ENCODE measurements around the gene C5orf22. TPM values are rescaled to one million over a fixed set of nuclear protein-coding genes. Genes with fewer than 3 reads are reported as not detected.

Gene C5orf22
- total and polyA plus RNA-seq, 2 of the 13 experiments (the other 11 are each of a cell fraction or from before 2014, with no cell fraction given): 14.0 to 21.5 TPM

DNA sequence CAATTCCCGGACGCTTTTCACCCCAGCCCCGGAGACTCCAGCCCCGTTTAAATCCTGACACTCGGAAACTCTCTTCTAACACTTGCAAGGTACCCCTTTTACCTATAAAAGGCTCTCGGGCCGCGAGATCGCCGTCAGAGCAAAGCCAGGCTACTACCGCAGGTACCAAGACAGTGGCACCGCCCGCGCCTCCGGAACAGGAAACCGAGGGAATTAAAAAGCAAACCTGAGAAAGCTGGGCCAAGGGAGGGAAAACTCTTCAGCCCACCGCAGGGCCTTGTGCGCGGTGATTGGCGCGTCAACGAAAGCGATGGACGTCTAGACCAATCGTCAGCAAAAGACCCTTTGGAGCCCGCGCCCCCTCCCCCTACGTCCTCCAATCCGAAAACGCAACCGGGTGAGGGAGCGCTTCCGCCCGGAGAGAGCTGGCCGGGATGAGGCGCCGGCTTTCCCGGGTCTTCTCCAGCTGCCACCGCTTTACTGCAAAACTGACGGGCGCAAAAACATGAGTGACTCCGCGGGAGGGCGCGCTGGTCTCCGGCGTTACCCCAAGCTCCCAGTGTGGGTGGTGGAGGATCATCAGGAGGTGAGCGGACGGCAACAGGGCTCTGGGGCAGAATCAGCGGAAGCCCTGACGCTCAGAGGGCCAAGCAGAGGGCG is at the start of gene C5orf22, which contains the start of gene DROSHA (continued):
- TF ChIP-seq, protein P1, sequence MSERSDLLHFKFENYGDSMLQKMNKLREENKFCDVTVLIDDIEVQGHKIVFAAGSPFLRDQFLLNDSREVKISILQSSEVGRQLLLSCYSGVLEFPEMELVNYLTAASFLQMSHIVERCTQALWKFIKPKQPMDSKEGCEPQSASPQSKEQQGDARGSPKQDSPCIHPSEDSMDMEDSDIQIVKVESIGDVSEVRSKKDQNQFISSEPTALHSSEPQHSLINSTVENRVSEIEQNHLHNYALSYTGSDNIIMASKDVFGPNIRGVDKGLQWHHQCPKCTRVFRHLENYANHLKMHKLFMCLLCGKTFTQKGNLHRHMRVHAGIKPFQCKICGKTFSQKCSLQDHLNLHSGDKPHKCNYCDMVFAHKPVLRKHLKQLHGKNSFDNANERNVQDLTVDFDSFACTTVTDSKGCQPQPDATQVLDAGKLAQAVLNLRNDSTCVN (CRISPR knock-in tag; IDR thresholded peaks at IDR 0.05; ENCODE audit: borderline replicate concordance): no peak
- TF ChIP-seq FOSL2 (CRISPR knock-in tag; IDR thresholded peaks at IDR 0.05) (0 out of 2 replicates have a peak, but pooled peaks have one; percentile 13), ZNF749 (CRISPR knock-in tag; IDR thresholded peaks at IDR 0.05; ENCODE audit: borderline replicate concordance) (no peak), SNRNP70 (IDR thresholded peaks at IDR 0.05; ENCODE audit: low read depth, low read length) (no peak), ZNF468 (CRISPR knock-in tag; IDR thresholded peaks at IDR 0.05) (no peak), SALL2 (CRISPR knock-in tag; IDR thresholded peaks at IDR 0.05) (no peak), HOXA9 (CRISPR knock-in tag; IDR thresholded peaks at IDR 0.05; ENCODE audit: borderline replicate concordance) (no peak), MEIS2 (CRISPR knock-in tag; IDR thresholded peaks at IDR 0.05) (no peak), NR2F6 (IDR thresholded peaks at IDR 0.05) (no peak), NR2F6 (CRISPR knock-in tag; IDR thresholded peaks at IDR 0.05) (no peak)
- TF ChIP-seq, protein P2, sequence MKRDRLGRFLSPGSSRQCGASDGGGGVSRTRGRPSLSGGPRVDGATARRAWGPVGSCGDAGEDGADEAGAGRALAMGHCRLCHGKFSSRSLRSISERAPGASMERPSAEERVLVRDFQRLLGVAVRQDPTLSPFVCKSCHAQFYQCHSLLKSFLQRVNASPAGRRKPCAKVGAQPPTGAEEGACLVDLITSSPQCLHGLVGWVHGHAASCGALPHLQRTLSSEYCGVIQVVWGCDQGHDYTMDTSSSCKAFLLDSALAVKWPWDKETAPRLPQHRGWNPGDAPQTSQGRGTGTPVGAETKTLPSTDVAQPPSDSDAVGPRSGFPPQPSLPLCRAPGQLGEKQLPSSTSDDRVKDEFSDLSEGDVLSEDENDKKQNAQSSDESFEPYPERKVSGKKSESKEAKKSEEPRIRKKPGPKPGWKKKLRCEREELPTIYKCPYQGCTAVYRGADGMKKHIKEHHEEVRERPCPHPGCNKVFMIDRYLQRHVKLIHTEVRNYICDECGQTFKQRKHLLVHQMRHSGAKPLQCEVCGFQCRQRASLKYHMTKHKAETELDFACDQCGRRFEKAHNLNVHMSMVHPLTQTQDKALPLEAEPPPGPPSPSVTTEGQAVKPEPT (CRISPR knock-in tag; IDR thresholded peaks at IDR 0.05; ENCODE audit: low read depth): no peak
- TF ChIP-seq, protein P3, sequence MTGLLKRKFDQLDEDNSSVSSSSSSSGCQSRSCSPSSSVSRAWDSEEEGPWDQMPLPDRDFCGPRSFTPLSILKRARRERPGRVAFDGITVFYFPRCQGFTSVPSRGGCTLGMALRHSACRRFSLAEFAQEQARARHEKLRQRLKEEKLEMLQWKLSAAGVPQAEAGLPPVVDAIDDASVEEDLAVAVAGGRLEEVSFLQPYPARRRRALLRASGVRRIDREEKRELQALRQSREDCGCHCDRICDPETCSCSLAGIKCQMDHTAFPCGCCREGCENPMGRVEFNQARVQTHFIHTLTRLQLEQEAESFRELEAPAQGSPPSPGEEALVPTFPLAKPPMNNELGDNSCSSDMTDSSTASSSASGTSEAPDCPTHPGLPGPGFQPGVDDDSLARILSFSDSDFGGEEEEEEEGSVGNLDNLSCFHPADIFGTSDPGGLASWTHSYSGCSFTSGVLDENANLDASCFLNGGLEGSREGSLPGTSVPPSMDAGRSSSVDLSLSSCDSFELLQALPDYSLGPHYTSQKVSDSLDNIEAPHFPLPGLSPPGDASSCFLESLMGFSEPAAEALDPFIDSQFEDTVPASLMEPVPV (CRISPR knock-in tag; IDR thresholded peaks at IDR 0.05): peak; percentile 24; the same call in 1 of the 2 replicates
- TF ChIP-seq, protein P4, sequence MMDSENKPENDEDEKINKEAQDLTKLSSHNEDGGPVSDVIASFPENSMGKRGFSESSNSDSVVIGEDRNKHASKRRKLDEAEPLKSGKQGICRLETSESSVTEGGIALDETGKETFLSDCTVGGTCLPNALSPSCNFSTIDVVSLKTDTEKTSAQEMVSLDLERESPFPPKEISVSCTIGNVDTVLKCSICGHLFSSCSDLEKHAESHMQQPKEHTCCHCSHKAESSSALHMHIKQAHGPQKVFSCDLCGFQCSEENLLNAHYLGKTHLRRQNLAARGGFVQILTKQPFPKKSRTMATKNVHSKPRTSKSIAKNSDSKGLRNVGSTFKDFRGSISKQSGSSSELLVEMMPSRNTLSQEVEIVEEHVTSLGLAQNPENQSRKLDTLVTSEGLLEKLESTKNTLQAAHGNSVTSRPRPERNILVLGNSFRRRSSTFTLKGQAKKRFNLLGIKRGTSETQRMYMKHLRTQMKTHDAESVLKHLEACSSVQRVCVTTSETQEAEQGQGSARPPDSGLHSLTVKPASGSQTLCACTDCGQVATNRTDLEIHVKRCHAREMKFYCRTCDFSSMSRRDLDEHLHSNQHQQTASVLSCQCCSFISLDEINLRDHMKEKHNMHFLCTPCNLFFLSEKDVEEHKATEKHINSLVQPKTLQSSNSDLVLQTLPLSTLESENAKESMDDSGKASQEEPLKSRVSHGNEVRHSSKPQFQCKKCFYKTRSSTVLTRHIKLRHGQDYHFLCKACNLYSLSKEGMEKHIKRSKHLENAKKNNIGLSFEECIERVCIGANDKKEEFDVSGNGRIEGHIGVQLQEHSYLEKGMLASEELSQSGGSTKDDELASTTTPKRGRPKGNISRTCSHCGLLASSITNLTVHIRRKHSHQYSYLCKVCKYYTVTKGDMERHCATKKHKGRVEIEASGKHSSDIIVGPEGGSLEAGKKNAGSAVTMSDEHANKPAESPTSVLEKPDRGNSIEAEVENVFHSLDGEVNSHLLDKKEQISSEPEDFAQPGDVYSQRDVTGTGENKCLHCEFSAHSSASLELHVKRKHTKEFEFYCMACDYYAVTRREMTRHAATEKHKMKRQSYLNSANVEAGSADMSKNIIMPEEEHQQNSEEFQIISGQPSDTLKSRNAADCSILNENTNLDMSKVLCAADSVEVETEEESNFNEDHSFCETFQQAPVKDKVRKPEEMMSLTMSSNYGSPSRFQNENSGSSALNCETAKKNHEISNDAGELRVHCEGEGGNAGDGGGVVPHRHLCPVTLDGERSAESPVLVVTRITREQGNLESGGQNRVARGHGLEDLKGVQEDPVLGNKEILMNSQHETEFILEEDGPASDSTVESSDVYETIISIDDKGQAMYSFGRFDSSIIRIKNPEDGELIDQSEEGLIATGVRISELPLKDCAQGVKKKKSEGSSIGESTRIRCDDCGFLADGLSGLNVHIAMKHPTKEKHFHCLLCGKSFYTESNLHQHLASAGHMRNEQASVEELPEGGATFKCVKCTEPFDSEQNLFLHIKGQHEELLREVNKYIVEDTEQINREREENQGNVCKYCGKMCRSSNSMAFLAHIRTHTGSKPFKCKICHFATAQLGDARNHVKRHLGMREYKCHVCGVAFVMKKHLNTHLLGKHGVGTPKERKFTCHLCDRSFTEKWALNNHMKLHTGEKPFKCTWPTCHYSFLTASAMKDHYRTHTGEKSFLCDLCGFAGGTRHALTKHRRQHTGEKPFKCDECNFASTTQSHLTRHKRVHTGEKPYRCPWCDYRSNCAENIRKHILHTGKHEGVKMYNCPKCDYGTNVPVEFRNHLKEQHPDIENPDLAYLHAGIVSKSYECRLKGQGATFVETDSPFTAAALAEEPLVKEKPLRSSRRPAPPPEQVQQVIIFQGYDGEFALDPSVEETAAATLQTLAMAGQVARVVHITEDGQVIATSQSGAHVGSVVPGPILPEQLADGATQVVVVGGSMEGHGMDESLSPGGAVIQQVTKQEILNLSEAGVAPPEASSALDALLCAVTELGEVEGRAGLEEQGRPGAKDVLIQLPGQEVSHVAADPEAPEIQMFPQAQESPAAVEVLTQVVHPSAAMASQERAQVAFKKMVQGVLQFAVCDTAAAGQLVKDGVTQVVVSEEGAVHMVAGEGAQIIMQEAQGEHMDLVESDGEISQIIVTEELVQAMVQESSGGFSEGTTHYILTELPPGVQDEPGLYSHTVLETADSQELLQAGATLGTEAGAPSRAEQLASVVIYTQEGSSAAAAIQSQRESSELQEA (CRISPR knock-in tag; IDR thresholded peaks at IDR 0.05; ENCODE audit: not compliant biosample characterization): no peak
- TF ChIP-seq, protein P5, sequence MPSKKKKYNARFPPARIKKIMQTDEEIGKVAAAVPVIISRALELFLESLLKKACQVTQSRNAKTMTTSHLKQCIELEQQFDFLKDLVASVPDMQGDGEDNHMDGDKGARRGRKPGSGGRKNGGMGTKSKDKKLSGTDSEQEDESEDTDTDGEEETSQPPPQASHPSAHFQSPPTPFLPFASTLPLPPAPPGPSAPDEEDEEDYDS (CRISPR knock-in tag; IDR thresholded peaks at IDR 0.05): peak; percentile 86
